Fibroblast of the aortic adventitia (primary cell): ENCODE measurements around the gene COMMD8. TPM values are rescaled to one million over a fixed set of nuclear protein-coding genes. Genes with fewer than 3 reads are reported as not detected.

Source experiments
- DNase-seq: peaks from one replicate; pipeline ENCODE4 v3.0.0-alpha.2; 2010; ENCODE audit warnings: low read depth
- H3K4me3 ChIP-seq: 2 replicates; pipeline ENCODE4 v1.5.1; 2011; ENCODE audit warnings: low read depth, mild to moderate bottlenecking, control low read depth, low read length, moderate library complexity
- CTCF ChIP-seq: IDR thresholded peaks from 2 replicates; pipeline ENCODE4 v1.5.1; 2011; ENCODE audit warnings: mild to moderate bottlenecking, low read length, control low read depth, inconsistent platforms; ENCODE audit not compliant: insufficient read depth
- total RNA-seq: library from RNA; depleted of rRNA; stranded (reverse); fragments of >200 nt; gene quantifications from 2 replicates; pipeline ENCODE4 v1.2.3, GENCODE V29; 2012; ENCODE audit warnings: low replicate concordance

COMMD8 gene
- 15.5 and 43.1 TPM in 2 replicates for total RNA-seq

- peak; percentile 44 for TF ChIP-seq CTCF
- H3K4me3 ChIP-seq: peak within 1 kb of the TSS; percentile 95
- DNase-seq: peak; percentile 96
Measured at GRCh38 chr4:47463235-47463956, at the start of gene COMMD8. COMMD8 (minus strand) TSS chr4:47463702; CDS start chr4:47463651, 51 bp downstream.

- peak; percentile 58 for DNase-seq
- H3K4me3 ChIP-seq: no peak overlapping the region
- TF ChIP-seq CTCF: peak; percentile 31
Measured at GRCh38 chr4:47510506-47511143, 47.1 kb upstream of the COMMD8 start.

GRCh38 chr4:47505666-47506065 lies 42.2 kb upstream of the COMMD8 start:
- no peak for TF ChIP-seq CTCF
- DNase-seq: no peak

GRCh38 chr4:47505147-47505546 lies 41.6 kb upstream of the COMMD8 start:
- no peak for DNase-seq
- TF ChIP-seq CTCF: no peak
- H3K4me3 ChIP-seq: no peak overlapping the region

More at GRCh38 chr4:47505666-47506065, 42.2 kb upstream of the COMMD8 start:
- H3K4me3 ChIP-seq: no peak overlapping the region

- no peak overlapping the region for H3K4me3 ChIP-seq
- DNase-seq: no peak
- no peak for TF ChIP-seq CTCF
Measured at GRCh38 chr4:47500776-47501175, 37.3 kb upstream of the COMMD8 start.

- no peak for DNase-seq
Measured at GRCh38 chr4:47499700-47500099, 36.2 kb upstream of the COMMD8 start.

More at GRCh38 chr4:47499700-47500099, 36.2 kb upstream of the COMMD8 start:
- no peak overlapping the region for H3K4me3 ChIP-seq
- no peak for TF ChIP-seq CTCF
